B cell (primary cell): ENCODE data around the gene LAMA1. TPM values are rescaled to one million over a fixed set of nuclear protein-coding genes. Genes with fewer than 3 reads are reported as not detected.

ENCODE experiments used
- ATAC-seq: fragments of 200-7000 bp; cut with Tn5 transposase; one replicate; pipeline ENCODE4 v1.10.0; 2021; ENCODE audit warnings: low read depth, mild to moderate bottlenecking, moderate number of reproducible peaks, moderate library complexity
- CTCF ChIA-PET: fragments of 350-600 bp; sonication (Branson Sonifier 250); formaldehyde crosslinking; loops from one replicate; lab custom pipeline; 2021; ENCODE audit warnings: antibody characterized with exemption, inconsistent platforms; lab: Charles Lee
- POLR2A ChIA-PET: fragments of 350-600 bp; sonication (Branson Sonifier 250); formaldehyde crosslinking; loops from one replicate; lab custom pipeline; 2021; ENCODE audit warnings: antibody characterized with exemption; lab: Charles Lee
- DNase-seq: peaks from one replicate; pipeline ENCODE4 v3.0.0; 2013
- H2AFZ ChIP-seq: 2 replicates; pipeline ENCODE4 v1.6.1; 2012; ENCODE audit warnings: mild to moderate bottlenecking, low read depth, low read length; ENCODE audit not compliant: insufficient read depth, poor library complexity, severe bottlenecking
- H3K27ac ChIP-seq, 2 donors: 1 replicate in 1 of 2; 2 replicates in 1 of 2; pipeline ENCODE4 v1.5.1; 2012 to 2013; ENCODE audit warnings: low read length in 2 of 2, mild to moderate bottlenecking in 2 of 2, moderate library complexity in 1 of 2
- H3K27me3 ChIP-seq, 4 experiments: fragments of 200-600 bp in 1 of 4; sonication (generic) in 1 of 4; replicated peaks in 1 of 4; 1 replicate in 2 of 4; 2 replicates in 2 of 4; pipeline versions ENCODE4 v1.6.1 to v1.7.0; 2013 to 2016; ENCODE audit warnings: low read length in 3 of 4, mild to moderate bottlenecking in 2 of 4, mixed read lengths in 1 of 4, moderate library complexity in 1 of 4; ENCODE audit not compliant: insufficient read depth in 4 of 4, control insufficient read depth in 3 of 4; ENCODE audit errors: control extremely low read depth in 1 of 4
- H3K36me3 ChIP-seq, 2 experiments: replicated peaks in 1 of 2; 1 replicate in 1 of 2; 2 replicates in 1 of 2; pipeline versions ENCODE4 v1.6.1 to v1.7.1; 2013; ENCODE audit warnings: low read length in 1 of 2; ENCODE audit not compliant: insufficient read depth in 2 of 2, control insufficient read depth in 1 of 2; ENCODE audit errors: control extremely low read depth in 1 of 2, extremely low read depth in 1 of 2
- H3K4me1 ChIP-seq, 2 donors: fragments of 200-600 bp in 1 of 2; sonication (generic) in 1 of 2; 1 replicate in 1 of 2; 2 replicates in 1 of 2; pipeline versions ENCODE4 v1.5.1 to v1.6.1; 2013 to 2017; ENCODE audit warnings: low read length in 2 of 2; ENCODE audit not compliant: control insufficient read depth in 2 of 2, insufficient read depth in 2 of 2
- H3K4me2 ChIP-seq: replicated peaks from 2 replicates; pipeline ENCODE3; 2012; ENCODE audit warnings: mild to moderate bottlenecking, low read depth, low read length; ENCODE audit not compliant: poor library complexity, severe bottlenecking
- H3K4me3 ChIP-seq, 5 experiments: fragments of 200-600 bp in 1 of 5; sonication (generic) in 1 of 5; 1 replicate in 3 of 5; 2 replicates in 2 of 5; pipeline versions ENCODE4 v1.5.1 to v1.7.0; 2011 to 2016; ENCODE audit warnings: low read length in 4 of 5, mild to moderate bottlenecking in 4 of 5, low read depth in 2 of 5, control low read depth in 1 of 5, moderate library complexity in 1 of 5; ENCODE audit not compliant: insufficient read depth in 1 of 5; ENCODE audit errors: control extremely low read depth in 1 of 5, extremely low read depth in 1 of 5
- H3K79me2 ChIP-seq: fragments of 200-600 bp; sonication (generic); one replicate; pipeline ENCODE4 v1.6.0; 2016; ENCODE audit warnings: low read length; ENCODE audit not compliant: control insufficient read depth, insufficient read depth
- H3K9ac ChIP-seq: fragments of 200-600 bp; sonication (generic); 2 replicates; pipeline ENCODE4 v1.6.1; 2017; ENCODE audit warnings: mild to moderate bottlenecking, low read length, moderate library complexity
- H3K9me3 ChIP-seq, 3 donors: one replicate each; pipeline versions ENCODE4 v1.6.1 to v1.7.1; 2013; ENCODE audit warnings: low read length in 2 of 3; ENCODE audit not compliant: control insufficient read depth in 2 of 3, insufficient read depth in 1 of 3; ENCODE audit errors: control extremely low read depth in 1 of 3
- H4K20me1 ChIP-seq: 2 replicates; pipeline ENCODE4 v1.6.0; 2012; ENCODE audit warnings: mild to moderate bottlenecking, low read length; ENCODE audit not compliant: insufficient read depth, control insufficient read depth, poor library complexity, severe bottlenecking
- H3K27ac Mint-ChIP-seq: one replicate; pipeline ENCODE4 v1.8.0; 2021; ENCODE audit warnings: mixed read lengths
- H3K27me3 Mint-ChIP-seq: one replicate; pipeline ENCODE4 v1.8.0; 2021; ENCODE audit warnings: mixed read lengths
- H3K4me1 Mint-ChIP-seq: one replicate; pipeline ENCODE4 v1.8.0; 2021; ENCODE audit warnings: mixed read lengths
- H3K4me3 Mint-ChIP-seq: one replicate; pipeline ENCODE4 v1.8.0; 2021; ENCODE audit warnings: mixed read lengths
- H3K9me3 Mint-ChIP-seq: one replicate; pipeline ENCODE4 v1.8.0; 2022; ENCODE audit warnings: mixed read lengths; ENCODE audit not compliant: insufficient read depth
- EZH2 ChIP-seq: IDR thresholded peaks from 2 replicates; pipeline ENCODE4 v1.6.1; 2012; ENCODE audit warnings: borderline replicate concordance, low read depth, mild to moderate bottlenecking, moderate library complexity, low read length; ENCODE audit not compliant: insufficient read depth, poor library complexity, severe bottlenecking
- WGBS: methylation state at CpG from one replicate; pipeline ENCODE4 v1.1.5; 2013; ENCODE audit warnings: missing lambda C conversion rate; ENCODE audit not compliant: insufficient coverage; 5-methylcytosine and 5-hydroxymethylcytosine counted together
- intact Hi-C: fragments of 100-400 bp; cut with micrococcal nuclease; formaldehyde crosslinking; loops from one replicate; pipeline ENCODE4 v1.10.0; 2022
- polyA plus RNA-seq: library from polyadenylated mRNA; depleted of rRNA; stranded (reverse); fragments of >200 nt; gene quantifications from 2 replicates; pipeline ENCODE4 v1.2.3, GENCODE V29; 2012
- total RNA-seq, 2 donors: library from RNA; stranded (reverse); fragments of 120-200 nt in 1 of 2; gene quantifications; 1 replicate in 1 of 2; 2 replicates in 1 of 2; pipeline versions ENCODE4 v1.2.3 to v1.2.4, GENCODE V29; 2013 to 2022
- TF ChIP-seq, protein P1 (sequence below): fragments of 200-600 bp; IDR thresholded peaks from one replicate; pipeline ENCODE4 v1.8.0; 2022; ENCODE audit warnings: antibody characterized with exemption, mild to moderate bottlenecking

Gene LAMA1
- total and polyA plus RNA-seq, 2 donors (not counting 1 experiment from before 2014, with no cell fraction given), result not detected

DNA sequence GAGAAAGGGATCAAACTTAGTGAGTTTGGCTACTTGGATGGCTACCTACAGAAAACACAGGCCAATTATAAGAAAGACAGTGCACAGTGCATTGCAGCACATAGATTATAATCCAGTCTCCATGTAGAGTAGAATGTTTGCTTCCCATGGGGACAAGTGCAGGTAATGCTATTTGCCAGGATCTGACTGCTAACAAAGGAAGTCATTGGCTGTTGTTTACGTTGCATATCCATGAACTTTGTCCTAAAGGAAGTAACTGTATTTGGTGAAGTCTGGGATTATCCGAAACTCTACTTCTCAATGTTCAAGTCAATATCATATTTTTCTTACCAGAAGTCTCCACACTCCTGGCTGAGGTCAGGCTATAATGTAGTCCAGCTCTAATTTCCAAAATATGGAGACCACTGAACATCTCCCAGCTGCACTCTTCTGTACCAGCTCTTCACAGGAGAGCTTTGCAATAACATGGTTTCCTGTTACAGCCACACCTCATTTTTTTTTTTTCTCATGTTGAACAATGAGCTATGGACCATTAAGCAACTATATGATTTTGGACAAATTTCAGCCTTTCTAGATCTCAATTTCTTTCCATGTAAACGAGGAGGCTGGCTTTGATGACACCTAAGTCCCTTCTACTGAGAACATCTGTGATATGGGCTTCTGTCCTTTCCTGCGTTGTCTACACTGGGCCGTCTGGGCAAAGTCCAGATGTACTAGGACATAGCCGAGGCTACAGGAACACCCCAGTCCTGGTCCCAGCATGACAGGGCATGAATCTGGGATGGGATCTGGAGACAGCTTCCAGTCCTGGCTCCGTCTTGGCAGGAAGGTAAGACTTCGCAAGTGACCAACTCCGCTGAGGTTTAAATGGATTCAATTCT is 154.8 kb downstream of the LAMA1 start:
- intact Hi-C loops, result no loop called here
- Mint-ChIP-seq H3K27ac (no peak overlapping the region), H3K27me3 (no peaks in the 10 kb centered on the region), H3K9me3 (peaks cover 3% of the 10 kb centered on the region), H3K4me1 (no peaks in the 10 kb centered on the region), H3K4me3 (no peak overlapping the region)
- ChIA-PET POLR2A (no interaction called here), CTCF (interaction anchor here (0.8 kb wide), 1 partner anchor 21 kb away, joined by 3 read pairs; no protein-coding TSS in a partner anchor)
- 92% methylated on average over 7 of the region's 9 CpGs for WGBS
- no peak overlapping the region for H3K27ac ChIP-seq
- no peaks in the 10 kb centered on the region for H3K4me1 ChIP-seq
- peaks cover 0 to 11% (median 0%) of the 10 kb centered on the region in 3 donors for H3K9me3 ChIP-seq
- H3K9ac ChIP-seq, result no peak overlapping the region
- TF ChIP-seq EZH2, result no peak
- TF ChIP-seq, protein P1, sequence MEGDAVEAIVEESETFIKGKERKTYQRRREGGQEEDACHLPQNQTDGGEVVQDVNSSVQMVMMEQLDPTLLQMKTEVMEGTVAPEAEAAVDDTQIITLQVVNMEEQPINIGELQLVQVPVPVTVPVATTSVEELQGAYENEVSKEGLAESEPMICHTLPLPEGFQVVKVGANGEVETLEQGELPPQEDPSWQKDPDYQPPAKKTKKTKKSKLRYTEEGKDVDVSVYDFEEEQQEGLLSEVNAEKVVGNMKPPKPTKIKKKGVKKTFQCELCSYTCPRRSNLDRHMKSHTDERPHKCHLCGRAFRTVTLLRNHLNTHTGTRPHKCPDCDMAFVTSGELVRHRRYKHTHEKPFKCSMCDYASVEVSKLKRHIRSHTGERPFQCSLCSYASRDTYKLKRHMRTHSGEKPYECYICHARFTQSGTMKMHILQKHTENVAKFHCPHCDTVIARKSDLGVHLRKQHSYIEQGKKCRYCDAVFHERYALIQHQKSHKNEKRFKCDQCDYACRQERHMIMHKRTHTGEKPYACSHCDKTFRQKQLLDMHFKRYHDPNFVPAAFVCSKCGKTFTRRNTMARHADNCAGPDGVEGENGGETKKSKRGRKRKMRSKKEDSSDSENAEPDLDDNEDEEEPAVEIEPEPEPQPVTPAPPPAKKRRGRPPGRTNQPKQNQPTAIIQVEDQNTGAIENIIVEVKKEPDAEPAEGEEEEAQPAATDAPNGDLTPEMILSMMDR, result no peak
- no peaks in the 10 kb centered on the region for H4K20me1 ChIP-seq
- no peak overlapping the region for H3K4me3 ChIP-seq
- no peak overlapping the region for H3K4me2 ChIP-seq
- ATAC-seq (no peak), DNase-seq (no peak)
- no peak overlapping the region for H2AFZ ChIP-seq
- H3K79me2 ChIP-seq, result no peaks in the 10 kb centered on the region
- H3K36me3 ChIP-seq, result no peaks in the 10 kb centered on the region
- no peaks in the 10 kb centered on the region for H3K27me3 ChIP-seq

DNA sequence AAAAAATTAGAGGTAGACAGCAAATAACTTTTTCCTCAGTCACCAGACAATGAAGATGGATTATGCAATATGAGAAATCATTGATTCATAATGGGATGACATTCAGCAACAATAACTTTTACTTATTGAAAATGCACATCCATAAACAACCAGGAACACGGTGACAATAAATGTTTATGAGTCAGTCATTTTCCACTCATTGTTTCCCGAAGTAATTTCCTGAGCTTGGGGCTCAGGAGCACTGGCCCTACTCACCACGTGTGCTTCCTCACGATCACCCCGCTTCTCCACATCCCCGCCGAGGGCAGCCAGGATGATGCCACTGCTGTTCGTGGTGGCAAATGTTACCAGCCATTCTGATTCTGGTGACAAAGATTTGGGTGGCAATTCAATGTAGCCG is 156.3 kb downstream of the LAMA1 start:
- no peaks in the 10 kb centered on the region for H3K27me3 Mint-ChIP-seq
- Histone ChIP-seq H3K27me3 (no peaks in the 10 kb centered on the region), H3K9ac (no peak overlapping the region), H4K20me1 (no peaks in the 10 kb centered on the region), H3K27ac (no peak overlapping the region), H3K4me3 (no peak overlapping the region), H3K79me2 (no peaks in the 10 kb centered on the region), H3K4me1 (no peaks in the 10 kb centered on the region), H3K36me3 (no peaks in the 10 kb centered on the region), H2AFZ (no peak overlapping the region), H3K4me2 (no peak overlapping the region), H3K9me3 (peaks cover 0 to 8% (median 0%) of the 10 kb centered on the region in 3 donors)
- TF ChIP-seq EZH2, result no peak
- TF ChIP-seq, protein P1, result no peak
- POLR2A ChIA-PET, result no interaction called here
- no peaks in the 10 kb centered on the region for H3K4me1 Mint-ChIP-seq
- H3K9me3 Mint-ChIP-seq, result peaks cover 3% of the 10 kb centered on the region
- no peak for ATAC-seq
- H3K4me3 Mint-ChIP-seq, result no peak overlapping the region
- 90% methylated on average over 9 of the region's 9 CpGs for WGBS
- CTCF ChIA-PET, result no interaction called here
- intact Hi-C loops, result no loop called here
- no peak overlapping the region for H3K27ac Mint-ChIP-seq
- no peak for DNase-seq
